SK-N-MC (cell line): Measurements from ENCODE around the gene SORBS2.
"Not testable (repeated sequence)": the region's sequence is repeated elsewhere in the genome, so short reads cannot be mapped to it uniquely, and the experiment has no call there.

Experiments used
- DNase-seq: peaks from one replicate; pipeline ENCODE4 v3.0.0-alpha.2; 2011; ENCODE audit warnings: low read depth, low spot score
- H3K27ac ChIP-seq: fragments of 200-600 bp; sonication (generic); 2 replicates; pipeline ENCODE4 v1.5.1; 2016; ENCODE audit warnings: mixed run types
- H3K36me3 ChIP-seq: fragments of 200-600 bp; sonication (generic); 2 replicates; pipeline ENCODE4 v1.6.1; 2017; ENCODE audit warnings: antibody characterized with exemption, low read length, mixed read lengths; ENCODE audit not compliant: insufficient read depth
- H3K4me3 ChIP-seq: fragments of 200-600 bp; sonication (generic); 2 replicates; pipeline ENCODE4 v1.5.1; 2016
- H3K9ac ChIP-seq: fragments of 200-600 bp; sonication (generic); 2 replicates; pipeline ENCODE4 v1.8.0; 2017; ENCODE audit warnings: mixed run types, mixed read lengths; ENCODE audit not compliant: insufficient read length
- H3K9me3 ChIP-seq: fragments of 200-600 bp; sonication (generic); 2 replicates; pipeline ENCODE4 v1.6.1; 2017; ENCODE audit warnings: low read depth, mild to moderate bottlenecking, antibody characterized with exemption, low read length, moderate library complexity, mixed read lengths
- EZH2 ChIP-seq: fragments of 200-600 bp; sonication (generic); IDR thresholded peaks from one replicate; pipeline ENCODE4 v1.6.1; 2017; ENCODE audit warnings: antibody characterized with exemption
- FOXP2 ChIP-seq: optimal IDR thresholded peaks from 2 replicates; pipeline ENCODE3; 2011; ENCODE audit warnings: mild to moderate bottlenecking, moderate library complexity; ENCODE audit not compliant: insufficient read depth; ENCODE audit errors: extremely low read length, control extremely low read depth
- POLR2AphosphoS5 ChIP-seq: IDR thresholded peaks from 2 replicates; pipeline ENCODE4 v1.6.1; 2012; ENCODE audit warnings: mild to moderate bottlenecking, low read depth, low read length, borderline replicate concordance

Gene SORBS2

DNA sequence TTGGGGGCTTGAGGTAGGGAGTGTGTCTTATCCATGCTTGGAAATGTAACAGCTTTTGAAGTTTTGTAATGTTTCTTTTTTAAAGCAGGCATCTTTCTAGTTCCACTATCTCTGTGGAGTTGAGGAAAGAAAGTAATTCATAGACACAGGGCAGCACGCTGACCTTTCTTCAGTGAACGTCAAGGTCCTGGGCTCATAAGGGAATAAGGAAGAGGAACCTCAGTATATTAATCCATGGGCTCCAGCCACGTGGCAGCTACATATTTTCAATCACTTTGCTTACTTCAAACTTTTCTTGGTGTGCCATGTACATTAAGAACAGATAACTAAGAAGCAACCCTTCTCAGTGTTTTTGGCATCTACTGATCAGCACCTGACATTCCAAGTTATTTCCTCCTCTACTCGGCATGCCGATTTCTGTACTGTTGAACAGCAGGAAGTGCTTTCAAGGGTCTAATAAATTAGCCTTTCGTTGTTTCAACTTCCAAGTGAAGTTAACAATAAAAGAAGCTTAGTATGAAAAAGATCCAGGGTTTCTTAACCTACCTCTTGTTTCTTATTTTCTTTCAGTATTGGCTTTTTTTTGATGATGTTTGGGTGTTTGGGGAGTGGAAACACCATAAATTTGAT lies 88.2 kb downstream of the SORBS2 start:
- no peak for DNase-seq
- H3K9ac ChIP-seq, result no peak overlapping the region
- H3K27ac ChIP-seq, result no peak overlapping the region
- H3K9me3 ChIP-seq, result no peaks in the 10 kb centered on the region
- no peak overlapping the region for H3K4me3 ChIP-seq
- TF ChIP-seq EZH2 (no peak), FOXP2 (no peak), POLR2AphosphoS5 (no peak)
- no peaks in the 10 kb centered on the region for H3K36me3 ChIP-seq

DNA sequence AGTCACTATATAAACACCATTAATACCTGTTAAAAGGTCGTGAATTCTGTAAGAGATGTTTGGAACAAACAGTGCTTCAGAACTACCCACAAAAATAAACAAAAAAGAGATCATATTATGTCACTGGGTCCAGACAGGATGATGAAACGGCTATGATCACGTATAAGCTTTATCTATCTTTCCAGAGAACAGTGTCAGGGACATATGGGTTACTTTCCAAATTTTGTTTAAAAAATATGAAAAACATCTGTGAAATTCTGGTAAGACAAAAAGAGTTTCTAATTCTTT lies 90.0 kb downstream of the SORBS2 start:
- no peak overlapping the region for H3K9ac ChIP-seq
- H3K27ac ChIP-seq, result no peak overlapping the region
- no peaks in the 10 kb centered on the region for H3K36me3 ChIP-seq
- no peak overlapping the region for H3K4me3 ChIP-seq
- TF ChIP-seq FOXP2 (no peak), EZH2 (no peak)
- H3K9me3 ChIP-seq, result no peaks in the 10 kb centered on the region
- no peak for DNase-seq

DNA sequence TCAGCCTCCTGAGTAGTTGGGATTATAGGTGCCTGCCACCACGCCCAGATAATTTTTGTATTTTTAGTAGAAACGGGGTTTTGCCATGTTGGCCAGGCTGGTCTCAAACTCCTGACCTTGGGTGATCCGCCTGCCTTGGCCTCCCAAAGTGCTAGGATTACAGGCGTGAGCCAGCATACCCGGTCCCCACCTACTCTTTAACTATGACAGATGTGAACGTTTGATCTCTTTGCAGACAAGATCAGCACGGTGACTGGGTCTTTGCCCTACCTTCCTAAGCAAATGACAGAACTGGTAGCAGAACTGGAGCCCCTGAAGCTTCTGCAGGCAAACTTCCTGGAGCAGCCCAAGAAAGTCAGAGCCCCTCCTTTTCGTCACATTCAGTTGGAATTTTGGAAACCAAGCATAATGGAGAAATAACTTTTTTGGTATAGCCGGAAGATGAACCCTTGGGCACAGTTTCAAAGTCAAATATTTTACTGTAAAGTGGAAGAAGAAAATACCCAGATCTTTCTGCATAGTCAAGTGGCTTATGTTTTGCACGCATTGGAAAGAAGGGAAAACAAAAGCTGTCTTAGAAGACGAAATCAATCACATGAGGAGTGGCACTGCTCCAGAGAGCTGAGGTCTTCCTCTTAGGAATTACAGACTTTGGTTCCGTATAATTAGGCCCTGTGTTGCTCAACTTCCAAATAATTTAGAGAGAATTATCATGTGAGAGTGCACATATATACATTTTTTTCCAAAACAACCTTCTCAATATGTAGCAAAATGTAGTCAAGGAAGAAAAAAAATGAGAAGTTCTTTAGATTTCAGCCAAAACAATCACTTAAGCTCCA lies 90.6 kb downstream of the SORBS2 start:
- Histone ChIP-seq H3K9ac (no peak overlapping the region), H3K4me3 (no peak overlapping the region), H3K9me3 (no peaks in the 10 kb centered on the region), H3K36me3 (no peaks in the 10 kb centered on the region), H3K27ac (no peak overlapping the region)
- no peak for DNase-seq
- no peak for TF ChIP-seq FOXP2
- TF ChIP-seq POLR2AphosphoS5, result no peak

DNA sequence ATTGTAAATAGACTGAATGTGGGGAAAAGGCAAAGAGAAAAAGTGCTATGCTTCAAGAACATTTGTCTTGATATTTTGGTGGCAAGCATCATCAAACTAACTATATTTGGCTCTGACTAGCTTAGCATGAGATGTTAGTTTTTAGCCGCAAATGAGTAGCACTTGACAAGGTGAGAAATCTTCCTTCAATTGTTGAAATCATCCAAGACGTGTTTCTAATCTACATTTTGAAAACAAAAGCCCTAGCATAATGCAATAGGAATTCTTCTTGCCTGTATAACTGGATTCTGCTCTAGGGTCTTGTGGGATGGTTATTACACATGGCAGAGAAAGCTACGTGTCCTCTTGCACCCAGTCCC lies 92.5 kb downstream of the SORBS2 start:
- no peak overlapping the region for H3K27ac ChIP-seq
- no peak overlapping the region for H3K4me3 ChIP-seq
- TF ChIP-seq EZH2 (no peak), FOXP2 (no peak), POLR2AphosphoS5 (no peak)
- DNase-seq, result no peak
- H3K9me3 ChIP-seq, result no peaks in the 10 kb centered on the region
- H3K9ac ChIP-seq, result no peak overlapping the region
- no peaks in the 10 kb centered on the region for H3K36me3 ChIP-seq

DNA sequence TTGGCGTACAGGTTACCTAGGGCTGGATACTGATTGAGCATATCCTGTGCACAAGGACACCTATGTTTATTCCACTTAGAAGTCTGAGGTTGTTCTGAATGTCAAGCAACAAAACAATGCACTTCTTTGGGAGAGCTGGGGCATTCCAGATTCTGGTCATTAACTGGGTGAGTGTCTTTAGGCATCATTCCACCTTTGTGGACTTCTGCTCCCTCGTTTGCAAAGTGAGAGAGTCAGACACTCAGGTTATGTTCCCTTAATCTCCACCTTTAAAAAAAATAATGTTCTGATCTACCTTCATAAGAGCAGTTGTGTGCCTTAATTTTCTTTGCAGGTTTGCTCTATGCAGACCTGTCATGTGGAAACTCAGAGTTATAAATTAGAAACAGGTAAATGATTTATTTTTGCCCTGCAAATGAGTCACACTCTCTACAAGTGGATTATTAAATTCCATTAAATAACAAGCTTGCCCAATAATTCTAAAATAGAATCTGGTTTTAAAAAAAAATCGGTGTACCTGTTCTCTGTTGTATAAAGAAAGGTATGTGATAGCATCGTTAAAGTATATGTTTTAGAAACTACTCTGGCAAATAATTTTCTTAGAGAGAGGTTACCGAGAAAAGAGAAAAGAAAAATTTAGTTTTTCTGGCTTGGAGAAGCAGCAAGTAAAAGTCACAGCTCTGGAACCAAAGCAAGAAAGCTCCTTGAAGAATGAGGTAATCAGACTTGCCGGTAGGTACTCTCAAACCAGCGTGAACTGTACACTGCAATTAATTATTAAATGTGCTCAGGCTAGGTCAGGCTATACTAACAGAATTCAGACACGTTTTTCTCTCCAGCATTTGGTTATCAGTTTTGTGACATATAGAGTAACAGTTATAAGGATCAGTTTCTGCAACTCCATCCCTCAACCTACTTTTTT lies 93.2 kb downstream of the SORBS2 start:
- no peak for DNase-seq
- TF ChIP-seq FOXP2, result no peak
- TF ChIP-seq EZH2, result no peak
- no peak for TF ChIP-seq POLR2AphosphoS5

DNA sequence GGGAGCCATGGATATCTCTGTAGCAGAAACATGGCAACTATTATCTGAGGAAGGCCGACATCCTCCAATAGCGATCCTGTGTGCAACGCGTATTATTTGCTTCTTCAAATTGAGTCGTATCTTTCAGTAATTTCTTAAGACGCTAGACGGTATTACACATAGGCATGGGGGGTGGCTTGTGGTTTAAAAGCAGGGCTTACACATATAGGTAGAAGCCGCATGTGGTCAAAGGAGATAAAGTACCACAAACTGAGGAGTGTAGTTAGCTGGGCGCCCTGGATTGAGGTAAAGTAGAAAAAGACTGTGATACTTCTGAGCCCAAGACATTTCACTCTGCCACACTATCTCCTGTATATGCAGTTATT lies 94.6 kb downstream of the SORBS2 start:
- no peak overlapping the region for H3K9ac ChIP-seq
- TF ChIP-seq FOXP2, result no peak
- no peak for TF ChIP-seq EZH2
- TF ChIP-seq POLR2AphosphoS5, result no peak
- H3K27ac ChIP-seq, result no peak overlapping the region
- H3K9me3 ChIP-seq, result no peaks in the 10 kb centered on the region
- no peak overlapping the region for H3K4me3 ChIP-seq
- no peak for DNase-seq
- H3K36me3 ChIP-seq, result no peaks in the 10 kb centered on the region

More for the DNA sequence above, 93.2 kb downstream of the SORBS2 start:
- Histone ChIP-seq H3K9ac (no peak overlapping the region), H3K9me3 (no peaks in the 10 kb centered on the region), H3K36me3 (no peaks in the 10 kb centered on the region), H3K4me3 (no peak overlapping the region), H3K27ac (no peak overlapping the region)

DNA sequence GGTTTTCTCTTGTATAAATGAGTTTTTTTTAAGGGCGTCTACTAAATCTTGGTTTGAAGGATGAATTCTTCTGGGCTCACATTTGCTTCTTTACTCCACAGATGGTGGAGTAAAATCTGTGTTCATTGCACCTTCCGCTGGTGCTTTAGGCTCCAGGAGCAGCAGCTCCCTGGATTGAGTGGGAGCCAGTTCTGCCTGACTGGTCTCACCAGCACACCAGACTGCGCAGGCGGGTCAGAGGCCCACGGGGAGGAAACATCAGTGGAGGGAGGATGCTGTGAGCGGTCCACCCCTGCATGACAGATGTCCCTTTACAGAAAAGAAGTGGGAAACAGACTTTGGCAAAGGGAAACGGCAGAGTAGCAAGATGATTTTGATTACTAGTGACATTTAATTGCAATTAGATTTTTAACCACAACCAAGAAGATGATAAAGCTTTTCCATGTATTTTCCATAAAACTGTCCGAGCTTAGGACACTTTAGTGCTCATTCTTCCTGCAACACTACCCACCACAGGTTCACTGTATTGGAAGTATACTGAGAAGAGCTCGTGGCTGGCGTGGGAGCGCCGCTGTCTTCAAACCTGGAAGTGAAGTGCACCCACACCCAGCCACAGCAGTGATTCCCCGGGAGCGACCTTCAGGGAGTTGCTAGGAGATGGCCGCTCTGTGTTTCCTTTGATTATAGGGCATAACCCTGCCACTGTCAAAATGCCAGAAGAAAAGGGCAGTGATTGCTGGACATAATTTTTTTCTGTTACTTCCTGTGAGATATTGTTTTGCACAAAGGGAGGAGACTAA lies 95.2 kb downstream of the SORBS2 start:
- no peak overlapping the region for H3K9ac ChIP-seq
- no peak for DNase-seq
- H3K36me3 ChIP-seq, result no peaks in the 10 kb centered on the region
- no peak for TF ChIP-seq FOXP2
- TF ChIP-seq EZH2, result no peak
- TF ChIP-seq POLR2AphosphoS5, result no peak
- H3K27ac ChIP-seq, result no peak overlapping the region
- H3K9me3 ChIP-seq, result no peaks in the 10 kb centered on the region
- no peak overlapping the region for H3K4me3 ChIP-seq

DNA sequence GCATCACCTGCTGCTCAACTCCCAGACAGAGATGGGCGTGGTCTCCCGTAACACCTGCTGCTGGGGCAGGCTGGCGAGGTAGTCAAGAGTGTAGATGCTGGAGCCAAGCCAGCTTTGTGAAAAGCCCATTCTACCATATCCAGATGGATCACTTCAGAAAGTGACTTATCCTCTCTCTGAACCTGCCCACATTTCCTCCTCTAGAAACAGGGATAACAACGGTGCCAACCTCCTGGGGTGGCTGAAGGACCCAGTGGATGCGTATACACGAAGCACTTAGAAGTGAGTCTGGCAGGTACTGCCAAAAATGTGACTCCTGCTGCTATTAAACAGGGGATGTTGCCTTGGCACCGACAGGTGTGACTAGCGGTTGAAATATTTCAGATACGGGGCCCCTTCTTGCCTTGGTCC lies 95.8 kb downstream of the SORBS2 start:
- no peak for DNase-seq
- TF ChIP-seq POLR2AphosphoS5, result no peak
- no peak for TF ChIP-seq FOXP2
- TF ChIP-seq EZH2, result no peak
- Histone ChIP-seq H3K36me3 (no peaks in the 10 kb centered on the region), H3K9ac (no peak overlapping the region), H3K27ac (no peak overlapping the region), H3K9me3 (no peaks in the 10 kb centered on the region), H3K4me3 (no peak overlapping the region)

DNA sequence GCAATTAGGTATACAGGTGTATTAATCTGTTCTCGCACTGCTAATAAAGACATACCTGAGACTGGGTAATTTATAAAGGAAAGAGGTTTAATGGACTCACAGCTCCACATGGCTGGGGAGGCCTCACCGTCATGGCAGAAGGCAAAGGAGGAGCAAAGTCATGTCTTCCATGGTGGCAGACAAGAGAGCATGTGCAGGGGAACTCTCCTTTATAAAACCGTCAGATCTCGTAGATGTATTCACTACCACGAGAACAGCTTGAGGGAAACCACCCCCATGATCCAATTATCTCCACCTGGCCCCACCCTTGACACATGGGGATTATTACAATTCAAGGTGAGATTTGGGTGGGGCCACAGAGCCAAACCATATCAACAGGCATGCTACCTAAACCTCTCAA lies 97.5 kb downstream of the SORBS2 start:
- not testable (repeated sequence) for DNase-seq, H3K9me3 ChIP-seq, H3K36me3 ChIP-seq, H3K27ac ChIP-seq, H3K9ac ChIP-seq, H3K4me3 ChIP-seq
